Activated T-cell treated with anti-CD3 and anti-CD28 coated beads, Interleukin-2, amount 50 U/mL, for 72 hours (primary cell): ENCODE data around the gene MELTF. TPM values are rescaled to one million over a fixed set of nuclear protein-coding genes. Genes with fewer than 3 reads are reported as not detected.

ENCODE experiments used
- ATAC-seq, 2 donors: fragments of 150-1000 bp; cut with Tn5 transposase; replicated peaks in 1 of 2; 2 replicates each; pipeline ENCODE4 v1.10.0; 2021; ENCODE audit warnings: moderate library complexity in 2 of 2, mild to moderate bottlenecking in 1 of 2
- DNase-seq, 2 donors: peaks; one replicate each; pipeline ENCODE4 v3.0.0; 2021 to 2022; ENCODE audit warnings: mixed read lengths in 1 of 2
- H3K27ac Mint-ChIP-seq: one replicate; pipeline ENCODE4 v1.8.0; 2022; ENCODE audit warnings: mild to moderate bottlenecking, moderate library complexity, mixed read lengths
- H3K27me3 Mint-ChIP-seq: one replicate; pipeline ENCODE4 v1.8.0; 2022; ENCODE audit warnings: low read depth, mixed read lengths
- H3K36me3 Mint-ChIP-seq, 2 donors: one replicate each; pipeline ENCODE4 v1.8.0; 2022; ENCODE audit warnings: mixed read lengths in 2 of 2, mild to moderate bottlenecking in 1 of 2; ENCODE audit not compliant: insufficient read depth in 2 of 2
- H3K4me1 Mint-ChIP-seq: one replicate; pipeline ENCODE4 v1.8.0; 2022; ENCODE audit warnings: low read depth, mixed read lengths
- H3K4me3 Mint-ChIP-seq, 2 donors: one replicate each; pipeline ENCODE4 v1.8.0; 2022; ENCODE audit warnings: mild to moderate bottlenecking in 2 of 2, mixed read lengths in 2 of 2, moderate library complexity in 2 of 2
- H3K9me3 Mint-ChIP-seq, 2 donors: one replicate each; pipeline ENCODE4 v1.8.0; 2022; ENCODE audit warnings: mixed read lengths in 2 of 2
- total RNA-seq, 2 donors: library from RNA; stranded (reverse); gene quantifications; one replicate each; pipeline ENCODE4 v1.2.3, GENCODE V29; 2022

Gene MELTF
- total RNA-seq, 2 donors from 2014 or later = 2.9 to 4.9 TPM

GRCh38 chr3:196970547-196971093 is 59.0 kb downstream of the MELTF start:
- Mint-ChIP-seq H3K9me3 (peaks cover 0 to 1% of the 10 kb centered on the region in 2 donors), H3K4me3 (peak overlapping the region; percentile 70 to 77), H3K36me3 (peaks cover 1 to 13% of the 10 kb centered on the region in 2 donors), H3K27ac (peak overlapping the region; percentile 22), H3K27me3 (peaks cover 25% of the 10 kb centered on the region), H3K4me1 (peaks cover 9% of the 10 kb centered on the region)
- DNase-seq (no peak), ATAC-seq (no peak)

DNA sequence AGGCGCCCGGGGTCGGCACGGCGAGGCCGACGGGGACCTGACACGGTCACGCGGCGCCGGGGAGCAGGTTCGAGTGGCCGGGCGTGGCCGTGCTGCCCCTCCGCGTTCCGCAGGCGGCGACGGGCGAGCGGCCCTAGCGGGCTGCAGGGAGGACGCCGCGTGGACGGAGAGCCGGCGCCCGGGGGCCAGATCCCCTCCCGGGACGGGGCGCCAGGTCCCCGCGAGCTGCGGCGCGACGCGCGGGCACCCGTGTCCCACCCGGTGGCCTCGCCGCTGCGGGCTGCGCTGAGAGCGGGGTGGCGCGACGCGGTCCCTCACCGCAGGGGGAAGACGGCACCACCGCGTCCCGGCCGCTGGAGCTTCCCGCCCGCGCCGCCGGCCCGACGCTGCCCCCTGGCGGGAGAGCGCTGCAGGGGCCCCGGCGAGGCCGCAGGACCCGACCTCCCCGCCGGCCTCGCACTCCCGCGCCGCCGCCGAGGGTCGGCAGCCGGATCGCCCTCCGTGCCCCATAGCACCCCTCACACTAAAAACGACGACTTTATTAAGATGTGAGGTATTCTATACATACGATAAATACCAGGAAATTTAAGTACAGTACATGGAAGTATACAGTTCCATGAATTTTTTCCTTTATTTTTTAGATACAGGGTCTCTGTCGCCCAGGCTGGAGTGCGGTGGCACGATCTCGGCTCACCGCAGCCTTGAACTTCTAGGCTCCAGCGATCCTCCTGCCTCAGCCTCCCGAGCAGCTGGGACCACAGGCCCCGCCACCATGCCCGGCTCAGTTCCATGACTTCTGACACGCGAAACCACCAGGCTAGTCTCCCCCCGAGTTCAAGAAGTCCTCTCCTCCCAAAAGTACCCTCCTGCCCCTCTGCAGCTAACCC is 59.7 kb downstream of the MELTF start:
- Mint-ChIP-seq H3K36me3 (peaks cover 5 to 17% of the 10 kb centered on the region in 2 donors), H3K27me3 (peaks cover 24% of the 10 kb centered on the region), H3K4me3 (peak overlapping the region; percentile 70 to 77), H3K27ac (peak overlapping the region; percentile 60), H3K9me3 (peaks cover 2 to 4% of the 10 kb centered on the region in 2 donors), H3K4me1 (peaks cover 16% of the 10 kb centered on the region)
- DNase-seq = peak; percentile 77 to 88
- peak; percentile 73 to 75 for ATAC-seq

DNA sequence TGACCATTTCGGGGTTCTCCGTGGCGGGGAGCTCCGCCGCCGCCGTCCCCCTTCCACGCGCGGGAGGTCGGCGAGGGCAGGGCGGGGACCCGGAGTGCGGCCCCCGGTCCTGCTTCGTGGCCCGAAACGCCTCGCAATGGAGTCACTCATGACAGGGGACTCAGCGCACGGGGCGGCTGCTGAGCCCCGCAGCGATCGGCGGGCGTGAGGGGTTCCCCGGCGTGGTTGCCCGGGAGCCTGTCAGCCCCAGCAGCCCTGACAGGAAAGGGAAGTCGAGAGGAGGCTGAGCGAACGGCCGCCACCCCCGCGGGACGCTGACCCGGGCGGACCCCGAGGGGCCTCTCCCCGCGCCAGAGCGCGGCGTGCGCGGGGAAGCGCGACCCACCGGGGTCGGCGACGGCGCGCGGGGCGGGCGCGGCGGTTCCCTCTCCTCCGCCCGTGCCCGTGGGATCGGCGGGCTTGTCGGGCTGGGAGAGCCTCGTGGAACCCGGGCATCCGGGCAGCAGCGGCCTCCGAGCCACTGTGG is 60.4 kb downstream of the MELTF start:
- DNase-seq = peak; percentile 69 to 72
- peak; percentile 67 to 71 for ATAC-seq
- H3K9me3 Mint-ChIP-seq = peaks cover 2 to 4% of the 10 kb centered on the region in 2 donors
- H3K4me1 Mint-ChIP-seq = peaks cover 18% of the 10 kb centered on the region
- H3K27me3 Mint-ChIP-seq = peaks cover 19% of the 10 kb centered on the region
- H3K36me3 Mint-ChIP-seq = peaks cover 5 to 17% of the 10 kb centered on the region in 2 donors
- H3K4me3 Mint-ChIP-seq = peak overlapping the region; percentile 87 to 88
- no peak overlapping the region for H3K27ac Mint-ChIP-seq

DNA sequence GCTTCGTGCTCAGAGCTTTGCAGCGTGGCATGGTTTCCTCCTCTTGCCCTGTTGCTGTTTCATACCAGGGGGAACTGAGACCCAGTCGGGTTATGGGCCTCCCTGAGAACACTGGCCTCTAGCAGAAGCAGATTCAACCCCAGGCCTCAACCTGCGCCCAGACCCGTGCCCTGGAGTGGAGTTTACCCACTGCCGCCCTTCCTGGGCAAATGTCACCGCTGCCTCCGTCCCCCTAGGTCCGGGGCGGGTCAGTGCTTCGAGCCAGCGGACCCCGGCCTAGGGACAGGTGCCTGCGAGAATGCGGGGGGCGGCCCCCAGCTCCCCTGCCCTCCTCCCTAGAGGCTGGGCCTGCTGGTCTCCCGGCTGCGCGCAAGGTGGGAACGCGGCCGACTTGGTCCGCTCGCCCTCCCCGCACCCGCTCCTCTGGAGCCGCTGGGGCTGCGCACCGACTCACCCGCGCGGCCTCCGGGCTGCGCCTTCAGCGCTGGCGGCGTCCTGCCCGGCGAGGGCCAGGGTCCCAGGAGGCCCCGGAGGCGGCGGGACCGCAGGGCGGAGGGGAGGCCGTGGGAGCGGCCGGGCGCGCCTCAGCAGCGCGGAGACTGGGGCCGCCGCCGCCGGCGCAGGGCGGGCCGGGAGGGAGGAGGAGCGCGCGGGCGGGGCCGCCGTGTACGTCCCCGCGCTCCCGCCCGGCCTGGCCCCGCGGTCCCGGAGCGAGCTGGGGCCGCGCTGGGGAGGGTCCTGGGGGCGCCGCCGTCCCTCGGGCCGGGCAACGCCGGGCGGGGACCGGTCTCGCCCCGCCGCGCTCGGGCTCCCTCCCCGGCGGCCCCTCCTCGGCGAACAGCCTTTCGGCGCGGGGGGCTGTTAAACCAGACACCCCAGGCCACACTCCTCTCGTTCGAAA is 61.1 kb downstream of the MELTF start, which contains the start of gene PIGZ:
TSS of gene PIGZ (minus strand) at position 601 of the 901 bp plus-strand sequence. CDS start 16,802 bp downstream, outside the sequence.
- Mint-ChIP-seq H3K27ac (no peak within 1 kb of the TSS), H3K36me3 (peaks cover 5 to 17% of the 10 kb centered on the region in 2 donors), H3K4me1 (peaks cover 18% of the 10 kb centered on the region), H3K4me3 (peak within 1 kb of the TSS; percentile 87 to 88), H3K27me3 (peaks cover 19% of the 10 kb centered on the region), H3K9me3 (peaks cover 2 to 4% of the 10 kb centered on the region in 2 donors)
- ATAC-seq = peak; percentile 79 to 81
- DNase-seq = peak; percentile 58 to 68

- ATAC-seq (no peak), DNase-seq (no peak)
- Mint-ChIP-seq H3K4me3 (peak overlapping the region; percentile 73 to 76), H3K4me1 (peaks cover 18% of the 10 kb centered on the region), H3K36me3 (peaks cover 5 to 17% of the 10 kb centered on the region in 2 donors), H3K9me3 (peaks cover 2 to 4% of the 10 kb centered on the region in 2 donors), H3K27ac (no peak overlapping the region), H3K27me3 (peaks cover 19% of the 10 kb centered on the region)
Observed at GRCh38 chr3:196967412-196968232, 62.0 kb downstream of the MELTF start.

DNA sequence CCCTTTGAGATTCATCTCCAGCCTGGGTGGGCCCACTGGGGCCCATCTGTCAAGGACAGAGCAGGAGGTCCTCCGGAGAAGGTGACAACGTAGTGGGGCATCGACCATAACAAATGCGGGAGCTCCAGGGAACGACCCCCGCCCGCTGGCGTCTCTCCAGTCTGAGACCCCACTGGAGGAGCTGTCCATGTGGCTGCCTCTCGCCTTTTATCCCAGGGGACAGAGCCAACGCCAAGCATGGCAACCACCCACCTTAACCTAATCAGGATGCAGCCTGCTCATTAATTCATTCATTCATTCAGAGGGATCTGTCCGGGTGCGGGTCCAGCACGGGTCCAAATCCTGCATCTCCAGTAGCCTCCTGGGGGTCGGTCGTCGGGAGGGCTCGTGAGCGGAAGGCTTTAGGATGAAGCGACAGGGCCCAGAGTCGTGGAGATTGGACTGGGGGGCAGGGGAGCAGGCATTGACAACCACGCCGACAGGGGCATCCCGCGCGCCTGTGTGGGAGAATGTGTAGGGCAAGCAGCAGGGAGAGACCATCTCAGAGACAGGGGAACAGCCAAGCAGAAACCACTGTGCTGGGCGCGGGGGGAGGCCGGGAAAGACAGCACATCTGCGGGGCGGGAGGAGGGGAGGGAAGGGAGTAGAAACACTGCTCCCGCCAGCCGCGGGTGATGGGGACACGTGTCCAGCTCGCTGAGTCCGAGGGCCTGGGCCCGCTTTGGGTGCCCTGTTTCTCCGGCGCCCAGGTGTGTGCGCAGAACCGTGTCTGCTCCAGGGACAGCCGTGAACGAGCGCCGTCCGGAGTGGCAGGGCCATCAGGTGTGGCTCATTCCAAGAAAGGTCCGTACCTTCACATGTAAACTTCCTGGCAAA is 62.9 kb downstream of the MELTF start:
- H3K4me3 Mint-ChIP-seq = peak overlapping the region; percentile 15 to 73
- H3K9me3 Mint-ChIP-seq = peaks cover 2 to 4% of the 10 kb centered on the region in 2 donors
- peaks cover 5 to 17% of the 10 kb centered on the region in 2 donors for H3K36me3 Mint-ChIP-seq
- DNase-seq (no peak), ATAC-seq (no peak)
- H3K27me3 Mint-ChIP-seq = peaks cover 19% of the 10 kb centered on the region
- no peak overlapping the region for H3K27ac Mint-ChIP-seq
- H3K4me1 Mint-ChIP-seq = peaks cover 18% of the 10 kb centered on the region

- peaks cover 2 to 4% of the 10 kb centered on the region in 2 donors for H3K9me3 Mint-ChIP-seq
- H3K36me3 Mint-ChIP-seq = peaks cover 5 to 17% of the 10 kb centered on the region in 2 donors
- peaks cover 18% of the 10 kb centered on the region for H3K4me1 Mint-ChIP-seq
- H3K4me3 Mint-ChIP-seq = no peak overlapping the region
- H3K27me3 Mint-ChIP-seq = peaks cover 15% of the 10 kb centered on the region
- DNase-seq (no peak), ATAC-seq (no peak)
- H3K27ac Mint-ChIP-seq = no peak overlapping the region
Observed at GRCh38 chr3:196965804-196966173, 63.8 kb downstream of the MELTF start.

DNA sequence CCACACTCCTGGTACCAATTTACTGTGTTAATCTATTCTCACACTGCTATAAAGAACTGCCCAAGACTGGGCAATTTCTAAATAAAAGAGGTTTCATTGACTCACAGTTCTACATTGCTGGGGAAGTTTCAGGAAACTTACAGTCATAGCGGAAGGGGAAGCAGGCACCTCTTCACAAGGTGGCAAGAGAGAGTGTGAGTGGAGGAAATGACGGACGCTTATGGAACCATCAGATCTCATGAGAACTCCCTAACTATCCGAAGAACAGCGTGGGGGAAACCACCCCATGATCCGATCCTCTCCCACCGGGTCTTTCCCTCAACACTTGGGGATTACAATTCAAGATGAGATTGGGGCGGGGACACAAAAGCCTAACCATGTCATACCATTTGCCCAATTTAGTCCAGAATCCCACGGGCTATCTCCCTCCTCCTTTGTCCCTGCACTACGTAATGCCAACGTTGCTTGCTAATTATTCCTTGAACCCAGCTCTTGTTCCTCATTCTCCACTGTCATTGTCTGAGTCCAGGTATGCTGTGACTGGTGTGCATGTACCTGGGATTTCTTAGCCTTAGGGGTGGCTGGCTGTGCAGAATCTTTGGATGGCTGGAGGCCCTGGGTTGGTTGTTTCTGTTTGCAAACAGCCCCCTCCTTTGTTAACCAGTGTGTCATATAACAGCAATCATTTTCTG is 64.4 kb downstream of the MELTF start:
- ATAC-seq (no peak), DNase-seq (no peak)
- Mint-ChIP-seq H3K27me3 (peaks cover 9% of the 10 kb centered on the region), H3K4me3 (no peak overlapping the region), H3K36me3 (peaks cover 5 to 17% of the 10 kb centered on the region in 2 donors), H3K9me3 (peaks cover 2 to 4% of the 10 kb centered on the region in 2 donors), H3K4me1 (peaks cover 16% of the 10 kb centered on the region), H3K27ac (no peak overlapping the region)

DNA sequence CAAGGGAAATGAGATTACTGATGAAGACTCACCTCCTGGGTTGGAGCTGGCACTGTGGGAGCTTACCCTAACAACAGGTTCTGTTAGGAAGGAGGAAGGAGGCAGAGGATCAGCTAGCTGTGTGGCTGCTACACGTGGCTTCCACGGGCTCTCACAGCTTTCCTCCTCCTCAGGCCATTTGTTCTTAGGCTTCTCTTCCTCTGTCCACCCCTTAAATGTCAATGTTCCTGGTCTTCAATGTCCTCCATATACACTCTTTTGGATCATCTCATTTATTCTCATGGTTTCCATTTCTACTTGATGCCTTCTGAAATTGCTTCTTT is 66.0 kb downstream of the MELTF start:
- no peak for ATAC-seq
- no peak for DNase-seq
- peaks cover 6% of the 10 kb centered on the region for H3K27me3 Mint-ChIP-seq
- H3K4me3 Mint-ChIP-seq = no peak overlapping the region
- H3K9me3 Mint-ChIP-seq = peaks cover 2 to 4% of the 10 kb centered on the region in 2 donors
- H3K4me1 Mint-ChIP-seq = peaks cover 13% of the 10 kb centered on the region
- H3K27ac Mint-ChIP-seq = no peak overlapping the region
- H3K36me3 Mint-ChIP-seq = peaks cover 4 to 17% of the 10 kb centered on the region in 2 donors

DNA sequence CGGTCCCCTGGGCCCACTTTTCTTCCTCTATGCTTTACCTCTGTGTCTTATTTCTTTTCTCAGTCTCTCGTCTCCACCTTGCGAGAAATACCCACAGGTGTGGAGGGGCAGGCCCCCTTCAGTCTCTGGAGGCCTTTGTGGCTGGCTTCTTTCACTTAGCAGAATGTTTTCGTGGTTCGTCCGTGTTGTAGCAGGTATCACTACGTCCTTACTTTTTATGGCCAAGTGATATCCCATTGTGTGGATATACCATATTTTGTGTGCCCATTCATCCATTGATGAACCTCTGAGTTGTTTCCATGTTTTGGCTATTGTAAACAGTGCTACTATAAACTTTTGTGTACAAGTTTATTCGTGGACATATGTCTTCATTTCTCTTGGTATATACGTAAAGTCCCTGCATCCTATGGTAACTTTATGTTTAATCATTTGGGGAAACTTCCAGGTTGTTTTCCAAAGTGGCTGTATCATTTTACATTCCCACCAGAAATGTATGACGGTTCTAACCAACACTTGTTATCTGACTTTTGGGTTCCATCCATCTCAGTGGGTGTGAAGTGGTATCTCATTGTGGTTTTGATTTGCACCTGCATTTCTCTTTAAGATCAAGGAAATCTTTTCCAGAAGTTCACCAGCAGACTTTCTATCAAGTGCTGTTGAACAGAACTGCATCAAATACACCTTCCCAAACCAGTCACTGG is 66.5 kb downstream of the MELTF start:
- Mint-ChIP-seq H3K27me3 (peaks cover 6% of the 10 kb centered on the region), H3K4me1 (peaks cover 13% of the 10 kb centered on the region), H3K9me3 (peaks cover 2 to 4% of the 10 kb centered on the region in 2 donors), H3K4me3 (no peak overlapping the region), H3K36me3 (peaks cover 4 to 17% of the 10 kb centered on the region in 2 donors), H3K27ac (no peak overlapping the region)
- ATAC-seq (no peak), DNase-seq (no peak)
